ENCODE results near the gene SPI1.

Gene SPI1

DNA sequence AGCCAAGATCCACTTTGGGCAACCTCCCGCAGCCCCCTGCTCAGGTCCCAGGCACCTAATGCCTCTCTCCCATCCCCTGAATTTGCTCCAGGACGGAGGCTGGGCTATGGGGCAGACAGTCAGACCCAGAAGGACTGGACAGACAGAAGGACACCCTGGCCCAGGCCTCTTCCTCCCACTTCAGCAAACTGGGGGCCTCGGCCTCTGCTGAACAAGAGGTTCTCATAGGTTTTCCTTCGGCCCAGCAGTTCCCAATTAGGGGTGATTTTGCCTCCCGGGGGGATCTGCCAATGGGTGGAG, 3.7 kb downstream of the SPI1 start:
- H2BK5ac ChIP-seq (ENCODE audit: low read length): no peak overlapping the region

DNA sequence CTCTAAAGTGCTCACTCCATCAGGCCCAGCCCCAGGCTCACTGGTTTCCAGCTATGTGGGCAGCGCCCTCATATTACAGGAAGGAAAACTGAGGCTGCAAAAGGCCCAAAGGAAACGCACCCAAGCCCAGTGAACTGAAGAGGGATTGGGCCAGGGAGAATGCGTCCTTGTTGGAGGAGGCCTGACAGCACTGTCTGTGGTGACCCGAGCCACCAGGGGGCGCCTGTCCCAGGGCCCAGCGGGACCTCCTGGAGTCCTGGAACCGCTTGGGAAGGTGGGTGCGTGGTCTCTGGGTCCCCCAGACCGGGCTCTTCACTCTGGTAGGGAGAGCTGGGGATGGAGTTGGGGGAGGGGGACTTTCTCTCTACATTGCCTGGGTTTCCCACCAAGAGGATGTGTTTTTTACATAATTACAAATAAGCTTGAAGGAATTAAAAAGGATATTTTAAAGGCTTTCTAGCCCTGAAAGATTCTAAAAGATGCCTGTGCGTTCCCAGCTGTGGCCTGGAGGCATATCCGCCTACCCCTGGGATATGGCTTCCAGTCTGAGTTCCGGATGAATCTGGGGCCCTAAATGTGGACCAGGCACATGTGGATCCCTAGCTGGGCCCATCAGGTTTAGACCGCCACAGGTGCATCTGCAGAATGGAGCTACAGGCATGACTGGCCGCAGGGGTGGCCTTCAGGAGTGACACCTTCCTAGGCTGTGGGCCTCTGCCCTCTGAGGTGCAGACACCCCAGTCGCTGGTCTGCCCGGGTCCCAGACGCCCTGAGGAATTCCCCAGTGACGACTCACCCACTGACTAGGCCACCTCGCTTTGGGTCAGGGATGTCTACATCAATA, 4.2 kb downstream of the SPI1 start:
- Histone ChIP-seq H3K27me3 (ENCODE audit: control insufficient read depth in 3 of 3, insufficient read depth in 3 of 3, low read depth in 1 of 3, low read length in 3 of 3) (peaks cover 0 to 4% (median 0%) of the 10 kb centered on the region in 3 experiments), H3K23ac (ENCODE audit: low read depth, low read length, poor library complexity) (no peak overlapping the region), H3K4me2 (ENCODE audit: insufficient read depth, low read length, poor library complexity, severe bottlenecking) (no peak overlapping the region), H2BK120ac (ENCODE audit: low read depth, low read length) (peak overlapping the region; percentile 2), H2BK15ac (ENCODE audit: low read length) (peak overlapping the region; percentile 63), H2AK5ac (ENCODE audit: low read depth, low read length) (no peak overlapping the region), H3K4ac (ENCODE audit: low read length) (no peak overlapping the region), H3K9ac (ENCODE audit: low read depth, low read length, poor library complexity) (no peak overlapping the region), H3K27ac (replicated peaks; ENCODE audit: low read length) (no peak overlapping the region), H4K8ac (ENCODE audit: low read depth, low read length) (no peak overlapping the region), H2BK5ac (ENCODE audit: low read length) (no peak overlapping the region), H3K4me1 (ENCODE audit: control insufficient read depth in 2 of 2, insufficient read depth in 1 of 2, low read depth in 1 of 2, low read length in 2 of 2) (peaks cover 0 to 4% of the 10 kb centered on the region in 2 donors), H4K91ac (ENCODE audit: low read depth, low read length, poor library complexity) (no peak overlapping the region), H3K18ac (ENCODE audit: low read length) (no peak overlapping the region), H2BK12ac (ENCODE audit: low read length) (no peak overlapping the region), H3K36me3 (replicated peaks in 1 of 2; ENCODE audit: control insufficient read depth in 2 of 2, insufficient read depth in 2 of 2, low read length in 2 of 2) (no peaks in the 10 kb centered on the region), H3K9me3 (replicated peaks in 1 of 2; ENCODE audit: control insufficient read depth in 2 of 2, insufficient read depth in 1 of 2, low read depth in 1 of 2, low read length in 2 of 2) (no peaks in the 10 kb centered on the region), H3K14ac (ENCODE audit: low read length) (no peak overlapping the region), H3K4me3 (ENCODE audit: low read length in 2 of 2) (no peak overlapping the region), H2AFZ (ENCODE audit: low read length) (peak overlapping the region; percentile 65), H3K79me1 (ENCODE audit: low read depth, low read length) (no peaks in the 10 kb centered on the region)
- DNase-seq (ENCODE audit: low spot score): peak; percentile 61
- WGBS, 2 donors (ENCODE audit: extremely low coverage in 2 of 2, insufficient read length in 2 of 2, insufficient replicate concordance in 1 of 2): no CpG with 5 or more reads among the region's 19 CpGs

More for the DNA sequence above, 3.7 kb downstream of the SPI1 start:
- no CpG with 5 or more reads among the region's 5 CpGs for WGBS, 2 donors (ENCODE audit: extremely low coverage in 2 of 2, insufficient read length in 2 of 2, insufficient replicate concordance in 1 of 2)
- no peaks in the 10 kb centered on the region for H3K9me3 ChIP-seq (replicated peaks in 1 of 2; ENCODE audit: control insufficient read depth in 2 of 2, insufficient read depth in 1 of 2, low read depth in 1 of 2, low read length in 2 of 2)
- peaks cover 0 to 4% of the 10 kb centered on the region in 2 donors for H3K4me1 ChIP-seq (ENCODE audit: control insufficient read depth in 2 of 2, insufficient read depth in 1 of 2, low read depth in 1 of 2, low read length in 2 of 2)
- H3K79me1 ChIP-seq (ENCODE audit: low read depth, low read length): no peaks in the 10 kb centered on the region
- H3K4me3 ChIP-seq (ENCODE audit: low read length in 2 of 2): no peak overlapping the region
- H3K9ac ChIP-seq (ENCODE audit: low read depth, low read length, poor library complexity): no peak overlapping the region
- H4K91ac ChIP-seq (ENCODE audit: low read depth, low read length, poor library complexity): no peak overlapping the region
- H3K14ac ChIP-seq (ENCODE audit: low read length): no peak overlapping the region
- no peak overlapping the region for H2BK12ac ChIP-seq (ENCODE audit: low read length)
- H3K4me2 ChIP-seq (ENCODE audit: insufficient read depth, low read length, poor library complexity, severe bottlenecking): no peak overlapping the region
- no peak overlapping the region for H2AK5ac ChIP-seq (ENCODE audit: low read depth, low read length)
- no peak overlapping the region for H3K23ac ChIP-seq (ENCODE audit: low read depth, low read length, poor library complexity)
- H2AFZ ChIP-seq (ENCODE audit: low read length): peak overlapping the region; percentile 65
- H3K18ac ChIP-seq (ENCODE audit: low read length): no peak overlapping the region
- H3K27ac ChIP-seq (replicated peaks; ENCODE audit: low read length): no peak overlapping the region
- no peak for DNase-seq (ENCODE audit: low spot score)
- no peaks in the 10 kb centered on the region for H3K36me3 ChIP-seq (replicated peaks in 1 of 2; ENCODE audit: control insufficient read depth in 2 of 2, insufficient read depth in 2 of 2, low read length in 2 of 2)
- H4K8ac ChIP-seq (ENCODE audit: low read depth, low read length): no peak overlapping the region
- no peak overlapping the region for H2BK15ac ChIP-seq (ENCODE audit: low read length)
- peaks cover 0 to 3% (median 0%) of the 10 kb centered on the region in 3 experiments for H3K27me3 ChIP-seq (ENCODE audit: control insufficient read depth in 3 of 3, insufficient read depth in 3 of 3, low read depth in 1 of 3, low read length in 3 of 3)
- peak overlapping the region; percentile 2 for H2BK120ac ChIP-seq (ENCODE audit: low read depth, low read length)
- no peak overlapping the region for H3K4ac ChIP-seq (ENCODE audit: low read length)

DNA sequence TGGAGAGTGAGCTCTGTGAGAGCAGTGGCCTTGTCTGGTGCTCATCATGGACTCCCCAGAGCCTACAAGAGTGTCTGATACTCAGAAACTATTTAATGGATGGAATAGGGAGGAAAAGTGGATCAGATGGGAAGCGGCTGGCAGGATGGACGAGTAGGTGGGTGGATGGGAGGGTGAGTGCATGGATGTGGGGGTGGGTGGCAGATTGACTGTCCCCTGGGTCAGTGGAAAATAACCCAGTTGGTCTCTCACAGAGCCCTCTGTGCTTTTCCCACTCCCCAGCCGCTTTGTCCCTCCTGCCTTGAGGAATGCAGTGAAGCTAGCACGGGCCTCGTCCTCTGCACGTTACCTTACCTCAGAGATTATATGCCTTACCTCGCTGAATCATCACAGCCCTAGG, 5.9 kb downstream of the SPI1 start:
- Histone ChIP-seq H3K4me1 (ENCODE audit: control insufficient read depth in 2 of 2, insufficient read depth in 1 of 2, low read depth in 1 of 2, low read length in 2 of 2) (peaks cover 0 to 4% of the 10 kb centered on the region in 2 donors), H3K27me3 (ENCODE audit: control insufficient read depth in 3 of 3, insufficient read depth in 3 of 3, low read depth in 1 of 3, low read length in 3 of 3) (peaks cover 0 to 4% (median 0%) of the 10 kb centered on the region in 3 experiments), H3K9me3 (replicated peaks in 1 of 2; ENCODE audit: control insufficient read depth in 2 of 2, insufficient read depth in 1 of 2, low read depth in 1 of 2, low read length in 2 of 2) (no peaks in the 10 kb centered on the region), H2BK5ac (ENCODE audit: low read length) (no peak overlapping the region), H2BK120ac (ENCODE audit: low read depth, low read length) (no peak overlapping the region), H3K79me1 (ENCODE audit: low read depth, low read length) (no peaks in the 10 kb centered on the region), H3K4me2 (ENCODE audit: insufficient read depth, low read length, poor library complexity, severe bottlenecking) (no peak overlapping the region), H4K8ac (ENCODE audit: low read depth, low read length) (no peak overlapping the region), H3K4ac (ENCODE audit: low read length) (no peak overlapping the region), H2AFZ (ENCODE audit: low read length) (no peak overlapping the region), H3K18ac (ENCODE audit: low read length) (no peak overlapping the region), H2BK12ac (ENCODE audit: low read length) (no peak overlapping the region), H3K14ac (ENCODE audit: low read length) (no peak overlapping the region), H2AK5ac (ENCODE audit: low read depth, low read length) (no peak overlapping the region), H2BK15ac (ENCODE audit: low read length) (no peak overlapping the region), H3K36me3 (replicated peaks in 1 of 2; ENCODE audit: control insufficient read depth in 2 of 2, insufficient read depth in 2 of 2, low read length in 2 of 2) (no peaks in the 10 kb centered on the region), H3K27ac (replicated peaks; ENCODE audit: low read length) (no peak overlapping the region), H3K9ac (ENCODE audit: low read depth, low read length, poor library complexity) (no peak overlapping the region), H3K23ac (ENCODE audit: low read depth, low read length, poor library complexity) (no peak overlapping the region), H4K91ac (ENCODE audit: low read depth, low read length, poor library complexity) (no peak overlapping the region), H3K4me3 (ENCODE audit: low read length in 2 of 2) (no peak overlapping the region)
- no peak for DNase-seq (ENCODE audit: low spot score)
- no CpG with 5 or more reads among the region's 7 CpGs for WGBS, 2 donors (ENCODE audit: extremely low coverage in 2 of 2, insufficient read length in 2 of 2, insufficient replicate concordance in 1 of 2)

DNA sequence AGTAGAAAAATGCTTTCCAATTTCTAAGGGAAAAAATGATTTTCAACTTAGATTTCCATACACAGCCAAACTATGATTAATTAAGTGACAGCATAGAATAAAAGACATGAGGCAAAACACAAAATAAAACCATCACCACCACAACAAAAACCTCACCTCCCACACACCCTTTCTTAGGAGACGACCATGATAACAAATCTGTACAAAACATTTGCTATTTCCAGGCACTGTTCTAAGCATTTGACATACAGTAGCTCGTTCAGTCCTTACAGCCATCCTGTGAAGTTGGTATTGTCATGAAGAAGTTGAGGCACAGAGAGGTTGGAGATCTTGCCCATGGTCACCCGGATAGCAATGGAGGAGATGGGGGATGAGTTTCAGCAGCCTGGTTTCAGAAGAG, 8.7 kb downstream of the SPI1 start:
- no peak overlapping the region for H3K27ac ChIP-seq (replicated peaks; ENCODE audit: low read length)
- H2AFZ ChIP-seq (ENCODE audit: low read length): no peak overlapping the region
- H2AK5ac ChIP-seq (ENCODE audit: low read depth, low read length): no peak overlapping the region
- H3K18ac ChIP-seq (ENCODE audit: low read length): no peak overlapping the region
- H2BK12ac ChIP-seq (ENCODE audit: low read length): no peak overlapping the region
- no peaks in the 10 kb centered on the region for H3K79me1 ChIP-seq (ENCODE audit: low read depth, low read length)
- no peak overlapping the region for H2BK15ac ChIP-seq (ENCODE audit: low read length)
- no peak overlapping the region for H4K91ac ChIP-seq (ENCODE audit: low read depth, low read length, poor library complexity)
- H3K4me1 ChIP-seq (ENCODE audit: control insufficient read depth in 2 of 2, insufficient read depth in 1 of 2, low read depth in 1 of 2, low read length in 2 of 2): no peaks in the 10 kb centered on the region
- H3K27me3 ChIP-seq (ENCODE audit: control insufficient read depth in 3 of 3, insufficient read depth in 3 of 3, low read depth in 1 of 3, low read length in 3 of 3): peaks cover 0 to 4% (median 0%) of the 10 kb centered on the region in 3 experiments
- H2BK5ac ChIP-seq (ENCODE audit: low read length): no peak overlapping the region
- H3K4me3 ChIP-seq (ENCODE audit: low read length in 2 of 2): no peak overlapping the region
- no peak overlapping the region for H3K4ac ChIP-seq (ENCODE audit: low read length)
- no peak overlapping the region for H3K23ac ChIP-seq (ENCODE audit: low read depth, low read length, poor library complexity)
- H3K36me3 ChIP-seq (replicated peaks in 1 of 2; ENCODE audit: control insufficient read depth in 2 of 2, insufficient read depth in 2 of 2, low read length in 2 of 2): no peaks in the 10 kb centered on the region
- H3K9me3 ChIP-seq (replicated peaks in 1 of 2; ENCODE audit: control insufficient read depth in 2 of 2, insufficient read depth in 1 of 2, low read depth in 1 of 2, low read length in 2 of 2): no peaks in the 10 kb centered on the region
- no peak overlapping the region for H3K9ac ChIP-seq (ENCODE audit: low read depth, low read length, poor library complexity)
- H2BK120ac ChIP-seq (ENCODE audit: low read depth, low read length): no peak overlapping the region
- H4K8ac ChIP-seq (ENCODE audit: low read depth, low read length): no peak overlapping the region
- no CpG with 5 or more reads among the region's 3 CpGs for WGBS, 2 donors (ENCODE audit: extremely low coverage in 2 of 2, insufficient read length in 2 of 2, insufficient replicate concordance in 1 of 2)
- DNase-seq (ENCODE audit: low spot score): no peak
- H3K4me2 ChIP-seq (ENCODE audit: insufficient read depth, low read length, poor library complexity, severe bottlenecking): no peak overlapping the region
- no peak overlapping the region for H3K14ac ChIP-seq (ENCODE audit: low read length)
